Fibroblast of peridontal ligament (primary cell): Measurements from ENCODE around the gene CYBRD1.

Source experiments
- DNase-seq: peaks from one replicate; pipeline ENCODE4 v3.0.0-alpha.2; 2010; ENCODE audit errors: extremely low read depth

Gene CYBRD1

GRCh38 chr2:171602352-171602751, 80.1 kb downstream of the CYBRD1 start:
- DNase-seq, result no peak
